ENCODE data around the gene KSR2. TPM values are rescaled to one million over a fixed set of nuclear protein-coding genes. Genes with fewer than 3 reads are reported as not detected.

Gene KSR2
- total RNA-seq, 1 experiment from 2014 or later: 2.0 TPM

GRCh38 chr12:117607778-117608177 is 361.0 kb downstream of the KSR2 start:
- intact Hi-C loops (cut with micrococcal nuclease; ENCODE audit: unreplicated experiment): no loop called here
- no peak overlapping the region for H3K27ac ChIP-seq
- BruUV-seq (replicated peaks): no TSS peak
- no peaks in the 10 kb centered on the region for H3K9me3 ChIP-seq (ENCODE audit: insufficient read depth, low read depth)
- CTCF ChIA-PET: no interaction called here
- no peak overlapping the region for H3K4me3 ChIP-seq
- TF ChIP-seq CTCF (conservative IDR thresholded peaks at IDR 0.05) (no peak), EZH2 (IDR thresholded peaks at IDR 0.05; ENCODE audit: low read depth) (no peak)
- H3K4me2 ChIP-seq: no peak overlapping the region
- H4K20me1 ChIP-seq (ENCODE audit: insufficient read depth): 0 out of 2 replicates have a peak, but pooled peaks cover 5% of the 10 kb centered on the region
- no peaks in the 10 kb centered on the region for H3K9me2 ChIP-seq (ENCODE audit: insufficient read depth)
- DNase-seq: no peak
- H3K36me3 ChIP-seq (ENCODE audit: low read depth): no peaks in the 10 kb centered on the region
- no peak overlapping the region for H2AFZ ChIP-seq
- H3F3A ChIP-seq (ENCODE audit: insufficient read depth, low read depth): no peaks in the 10 kb centered on the region
- H3K79me2 ChIP-seq (ENCODE audit: low read depth): no peaks in the 10 kb centered on the region
- POLR2A ChIA-PET (ENCODE audit: unreplicated experiment): no interaction called here
- no peaks in the 10 kb centered on the region for H3K4me1 ChIP-seq (replicated peaks; ENCODE audit: insufficient read depth)
- H3K27me3 ChIP-seq (ENCODE audit: insufficient read depth, low read depth): peaks cover 31% of the 10 kb centered on the region

GRCh38 chr12:117606945-117607344 is 361.8 kb downstream of the KSR2 start:
- H3K36me3 ChIP-seq (ENCODE audit: low read depth): no peaks in the 10 kb centered on the region
- H3K9me2 ChIP-seq (ENCODE audit: insufficient read depth): no peaks in the 10 kb centered on the region
- H3K79me2 ChIP-seq (ENCODE audit: low read depth): no peaks in the 10 kb centered on the region
- ChIA-PET POLR2A (ENCODE audit: unreplicated experiment) (no interaction called here), CTCF (no interaction called here)
- no TSS peak for BruUV-seq (replicated peaks)
- H3K4me1 ChIP-seq (replicated peaks; ENCODE audit: insufficient read depth): no peaks in the 10 kb centered on the region
- TF ChIP-seq EZH2 (IDR thresholded peaks at IDR 0.05; ENCODE audit: low read depth) (no peak), CTCF (conservative IDR thresholded peaks at IDR 0.05) (no peak)
- H3K27ac ChIP-seq: no peak overlapping the region
- intact Hi-C loops (cut with micrococcal nuclease; ENCODE audit: unreplicated experiment): no loop called here
- no peaks in the 10 kb centered on the region for H3K9me3 ChIP-seq (ENCODE audit: insufficient read depth, low read depth)
- H3K4me3 ChIP-seq: no peak overlapping the region
- no peaks in the 10 kb centered on the region for H3F3A ChIP-seq (ENCODE audit: insufficient read depth, low read depth)
- no peak overlapping the region for H2AFZ ChIP-seq
- peaks cover 31% of the 10 kb centered on the region for H3K27me3 ChIP-seq (ENCODE audit: insufficient read depth, low read depth)
- no peak overlapping the region for H3K4me2 ChIP-seq
- no peak for DNase-seq
- H4K20me1 ChIP-seq (ENCODE audit: insufficient read depth): 0 out of 2 replicates have a peak, but pooled peaks cover 5% of the 10 kb centered on the region

- no peaks in the 10 kb centered on the region for H3F3A ChIP-seq (ENCODE audit: insufficient read depth, low read depth)
- no peaks in the 10 kb centered on the region for H3K9me3 ChIP-seq (ENCODE audit: insufficient read depth, low read depth)
- H3K4me3 ChIP-seq: no peak overlapping the region
- intact Hi-C loops (cut with micrococcal nuclease; ENCODE audit: unreplicated experiment): no loop called here
- TF ChIP-seq CTCF (conservative IDR thresholded peaks at IDR 0.05) (no peak), EZH2 (IDR thresholded peaks at IDR 0.05; ENCODE audit: low read depth) (no peak)
- 0 out of 2 replicates have a peak, but pooled peaks cover 5% of the 10 kb centered on the region for H4K20me1 ChIP-seq (ENCODE audit: insufficient read depth)
- BruUV-seq (replicated peaks): no TSS peak
- no peak overlapping the region for H3K27ac ChIP-seq
- H3K9me2 ChIP-seq (ENCODE audit: insufficient read depth): no peaks in the 10 kb centered on the region
- no peak for DNase-seq
- no peak overlapping the region for H3K4me2 ChIP-seq
- peaks cover 31% of the 10 kb centered on the region for H3K27me3 ChIP-seq (ENCODE audit: insufficient read depth, low read depth)
- no peaks in the 10 kb centered on the region for H3K4me1 ChIP-seq (replicated peaks; ENCODE audit: insufficient read depth)
- H3K79me2 ChIP-seq (ENCODE audit: low read depth): no peaks in the 10 kb centered on the region
- no peak overlapping the region for H2AFZ ChIP-seq
- CTCF ChIA-PET: no interaction called here
- POLR2A ChIA-PET (ENCODE audit: unreplicated experiment): no interaction called here
- no peaks in the 10 kb centered on the region for H3K36me3 ChIP-seq (ENCODE audit: low read depth)
These were observed 362.8 kb downstream of the KSR2 start for GRCh38 chr12:117606024-117606423.
